Right atrium auricular region (tissue), 2 donors: ENCODE data around the gene KCTD18. TPM values are rescaled to one million over a fixed set of nuclear protein-coding genes. Genes with fewer than 3 reads are reported as not detected.

Experiments
- DNase-seq: peaks from one replicate; pipeline ENCODE4 v3.0.0-alpha.2; 2019; ENCODE audit warnings: low spot score
- H3K27ac ChIP-seq, 2 donors: fragments of 200-600 bp; sonication (generic); 1 replicate in 1 of 2; 2 replicates in 1 of 2; pipeline ENCODE4 v1.5.1; 2016 to 2019
- H3K27me3 ChIP-seq, 2 donors: fragments of 200-600 bp; sonication (generic); one replicate each; pipeline versions ENCODE4 v1.5.1 to v1.6.0; 2017 to 2019
- H3K36me3 ChIP-seq: fragments of 200-600 bp; sonication (generic); one replicate; pipeline ENCODE4 v1.5.1; 2016
- H3K4me1 ChIP-seq, 2 donors: fragments of 200-600 bp; sonication (generic); one replicate each; pipeline versions ENCODE4 v1.5.1 to v1.6.0; 2017 to 2019
- H3K4me3 ChIP-seq, 2 donors: fragments of 200-600 bp; sonication (generic); 1 replicate in 1 of 2; 2 replicates in 1 of 2; pipeline ENCODE4 v1.5.1; 2017 to 2019; ENCODE audit warnings: mild to moderate bottlenecking in 1 of 2, moderate library complexity in 1 of 2
- H3K9me3 ChIP-seq, 2 donors: fragments of 200-600 bp; sonication (generic); one replicate each; pipeline ENCODE4 v1.5.1; 2019
- total RNA-seq, 2 donors: library from RNA; depleted of rRNA; stranded (reverse); fragments of >200 nt; gene quantifications; one replicate each; pipeline ENCODE4 v1.1.0, GENCODE V29; 2016
- TF ChIP-seq, protein P1 (sequence below), 2 donors: fragments of 200-600 bp; sonication (generic); IDR thresholded peaks; one replicate each; pipeline ENCODE4 v1.5.1; 2019; ENCODE audit warnings: antibody characterized with exemption in 2 of 2

Gene KCTD18
- total RNA-seq, 2 donors from 2014 or later = 11.9 to 16.4 TPM

DNA sequence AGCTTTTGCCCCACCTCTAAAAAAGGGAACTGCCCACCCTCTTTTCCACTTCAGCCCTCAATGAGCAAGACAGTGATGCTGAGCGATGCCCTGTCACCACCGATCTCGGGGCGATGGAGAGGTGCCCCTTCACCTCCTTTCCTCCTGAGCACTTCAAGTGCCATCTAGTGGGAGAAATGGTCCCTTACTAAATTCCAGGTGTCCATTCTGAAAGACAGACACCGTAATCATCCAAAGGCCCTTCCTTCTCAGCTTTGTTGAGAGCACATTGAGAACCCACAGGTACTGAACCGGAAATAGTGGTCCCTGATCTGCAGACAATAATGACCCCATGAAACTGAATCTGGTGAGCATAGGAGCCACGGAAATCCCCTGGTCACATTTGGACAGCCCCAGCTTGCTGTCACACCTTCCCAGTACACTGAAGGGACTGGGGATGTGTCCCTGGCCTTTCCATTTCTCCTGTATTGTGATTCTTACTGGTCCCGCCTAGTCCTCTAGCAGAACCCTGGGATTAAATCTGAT lies 38.5 kb downstream of the KCTD18 start:
- TF ChIP-seq, protein P1, sequence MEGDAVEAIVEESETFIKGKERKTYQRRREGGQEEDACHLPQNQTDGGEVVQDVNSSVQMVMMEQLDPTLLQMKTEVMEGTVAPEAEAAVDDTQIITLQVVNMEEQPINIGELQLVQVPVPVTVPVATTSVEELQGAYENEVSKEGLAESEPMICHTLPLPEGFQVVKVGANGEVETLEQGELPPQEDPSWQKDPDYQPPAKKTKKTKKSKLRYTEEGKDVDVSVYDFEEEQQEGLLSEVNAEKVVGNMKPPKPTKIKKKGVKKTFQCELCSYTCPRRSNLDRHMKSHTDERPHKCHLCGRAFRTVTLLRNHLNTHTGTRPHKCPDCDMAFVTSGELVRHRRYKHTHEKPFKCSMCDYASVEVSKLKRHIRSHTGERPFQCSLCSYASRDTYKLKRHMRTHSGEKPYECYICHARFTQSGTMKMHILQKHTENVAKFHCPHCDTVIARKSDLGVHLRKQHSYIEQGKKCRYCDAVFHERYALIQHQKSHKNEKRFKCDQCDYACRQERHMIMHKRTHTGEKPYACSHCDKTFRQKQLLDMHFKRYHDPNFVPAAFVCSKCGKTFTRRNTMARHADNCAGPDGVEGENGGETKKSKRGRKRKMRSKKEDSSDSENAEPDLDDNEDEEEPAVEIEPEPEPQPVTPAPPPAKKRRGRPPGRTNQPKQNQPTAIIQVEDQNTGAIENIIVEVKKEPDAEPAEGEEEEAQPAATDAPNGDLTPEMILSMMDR (IDR thresholded peaks at IDR 0.05) = peak; percentile 23 to 60
- Histone ChIP-seq H3K27ac (no peak overlapping the region), H3K36me3 (peaks cover 81% of the 10 kb centered on the region)

GRCh38 chr2:200470230-200470629 lies 39.6 kb downstream of the KCTD18 start:
- Histone ChIP-seq H3K36me3 (peaks cover 73% of the 10 kb centered on the region), H3K4me1 (peaks cover 0 to 6% of the 10 kb centered on the region in 2 donors), H3K27me3 (no peaks in the 10 kb centered on the region), H3K9me3 (no peaks in the 10 kb centered on the region), H3K4me3 (no peak overlapping the region), H3K27ac (peak overlapping the region in 1 of 2 donors; percentile 27)
- no peak for DNase-seq
- TF ChIP-seq, protein P1 (IDR thresholded peaks at IDR 0.05) = no peak

More for the DNA sequence above, 38.5 kb downstream of the KCTD18 start:
- no peak overlapping the region for H3K4me3 ChIP-seq
- H3K9me3 ChIP-seq = no peaks in the 10 kb centered on the region
- peaks cover 0 to 6% of the 10 kb centered on the region in 2 donors for H3K4me1 ChIP-seq
- DNase-seq = no peak
- no peaks in the 10 kb centered on the region for H3K27me3 ChIP-seq

- Histone ChIP-seq H3K36me3 (peaks cover 73% of the 10 kb centered on the region), H3K9me3 (no peaks in the 10 kb centered on the region), H3K4me3 (no peak overlapping the region), H3K4me1 (peaks cover 0 to 6% of the 10 kb centered on the region in 2 donors), H3K27ac (peak overlapping the region in 1 of 2 donors; percentile 27), H3K27me3 (no peaks in the 10 kb centered on the region)
- TF ChIP-seq, protein P1 (IDR thresholded peaks at IDR 0.05) = no peak
- no peak for DNase-seq
These were observed 40.1 kb downstream of the KCTD18 start for GRCh38 chr2:200469708-200470211.

- Histone ChIP-seq H3K27me3 (no peaks in the 10 kb centered on the region), H3K9me3 (no peaks in the 10 kb centered on the region), H3K27ac (peak overlapping the region in 1 of 2 donors; percentile 51), H3K4me1 (peaks cover 0 to 6% of the 10 kb centered on the region in 2 donors), H3K4me3 (no peak overlapping the region), H3K36me3 (peaks cover 58% of the 10 kb centered on the region)
- TF ChIP-seq, protein P1 (IDR thresholded peaks at IDR 0.05) = no peak
- DNase-seq = no peak
These were observed 41.8 kb downstream of the KCTD18 start for GRCh38 chr2:200467806-200468681.

GRCh38 chr2:200466425-200467418 lies 43.1 kb downstream of the KCTD18 start:
- TF ChIP-seq, protein P1 (IDR thresholded peaks at IDR 0.05) = no peak
- H3K9me3 ChIP-seq = no peaks in the 10 kb centered on the region
- H3K4me1 ChIP-seq = peaks cover 0 to 6% of the 10 kb centered on the region in 2 donors
- peak overlapping the region; percentile 29 to 51 for H3K27ac ChIP-seq
- H3K36me3 ChIP-seq = peaks cover 57% of the 10 kb centered on the region
- DNase-seq = peak; percentile 77
- no peak overlapping the region for H3K4me3 ChIP-seq
- no peaks in the 10 kb centered on the region for H3K27me3 ChIP-seq
